ENCODE data around the gene EFCAB5.
"Not testable (repeated sequence)": the region's sequence is repeated elsewhere in the genome, so short reads cannot be mapped to it uniquely, and the experiment has no call there.

EFCAB5 gene

DNA sequence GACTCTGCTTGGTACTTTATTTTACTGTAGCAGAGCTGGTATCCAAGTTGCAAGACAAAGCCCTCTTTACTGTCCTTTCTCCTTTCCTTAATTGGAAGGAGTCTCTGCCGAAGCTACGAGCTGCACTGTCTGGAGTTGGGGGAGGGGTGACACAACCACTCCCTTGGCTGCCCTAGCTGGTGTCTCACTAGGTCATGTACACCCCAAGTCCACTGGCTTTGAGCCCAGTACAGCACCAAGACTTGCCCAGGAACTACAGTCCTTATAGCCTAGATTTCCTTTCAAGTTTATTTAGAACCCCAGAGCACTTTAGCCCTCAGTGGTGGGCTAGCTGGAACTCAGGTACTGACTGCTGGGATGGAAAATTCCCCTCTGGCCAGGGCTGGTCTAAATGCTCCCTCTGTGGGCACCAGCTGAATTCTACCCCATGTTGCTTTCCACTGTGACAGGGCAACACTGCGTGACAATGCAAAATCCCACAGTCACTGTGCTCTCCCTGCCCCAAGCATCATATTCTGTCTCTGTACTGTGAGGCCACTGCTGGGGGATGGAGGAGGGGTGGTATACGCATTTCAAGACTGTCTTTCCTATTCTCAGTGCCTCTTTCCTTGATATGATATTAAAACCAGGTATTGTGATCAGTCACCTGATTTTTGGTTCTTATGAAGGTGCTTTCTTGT lies 18.4 kb downstream of the EFCAB5 start:
- H3K4me3 Mint-ChIP-seq = no peak overlapping the region
- H3K27ac Mint-ChIP-seq = no peak overlapping the region
- ATAC-seq = no peak
- no peaks in the 10 kb centered on the region for H3K36me3 Mint-ChIP-seq
- no peaks in the 10 kb centered on the region for H3K9me3 Mint-ChIP-seq
- H3K4me1 Mint-ChIP-seq = no peaks in the 10 kb centered on the region
- no peak for DNase-seq (ENCODE audit: low spot score in 2 of 2)

DNA sequence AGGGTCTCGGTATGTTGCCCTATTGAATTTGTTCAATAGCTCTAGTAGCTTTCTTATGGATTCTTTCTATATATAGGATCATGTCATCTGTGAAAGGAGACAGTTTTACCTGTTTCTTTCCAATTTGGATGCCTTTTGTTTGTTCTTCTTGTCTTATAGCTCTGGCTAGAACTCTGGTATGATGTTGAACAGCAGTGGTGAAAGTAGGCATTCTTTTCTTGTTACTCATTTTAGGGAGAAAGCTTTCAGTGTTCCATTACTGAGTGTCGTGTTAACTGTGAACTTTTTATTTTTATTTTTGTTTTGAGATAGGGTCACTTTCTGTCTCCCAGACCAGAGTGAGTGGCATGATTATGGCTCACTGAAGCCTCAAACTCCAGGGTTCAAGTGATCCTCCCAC lies 21.2 kb downstream of the EFCAB5 start:
- no peaks in the 10 kb centered on the region for H3K36me3 Mint-ChIP-seq
- no peak for DNase-seq (ENCODE audit: low spot score in 2 of 2)
- no peak for ATAC-seq
- H3K9me3 Mint-ChIP-seq = no peaks in the 10 kb centered on the region
- H3K4me3 Mint-ChIP-seq = no peak overlapping the region
- H3K4me1 Mint-ChIP-seq = no peaks in the 10 kb centered on the region
- H3K27ac Mint-ChIP-seq = no peak overlapping the region

DNA sequence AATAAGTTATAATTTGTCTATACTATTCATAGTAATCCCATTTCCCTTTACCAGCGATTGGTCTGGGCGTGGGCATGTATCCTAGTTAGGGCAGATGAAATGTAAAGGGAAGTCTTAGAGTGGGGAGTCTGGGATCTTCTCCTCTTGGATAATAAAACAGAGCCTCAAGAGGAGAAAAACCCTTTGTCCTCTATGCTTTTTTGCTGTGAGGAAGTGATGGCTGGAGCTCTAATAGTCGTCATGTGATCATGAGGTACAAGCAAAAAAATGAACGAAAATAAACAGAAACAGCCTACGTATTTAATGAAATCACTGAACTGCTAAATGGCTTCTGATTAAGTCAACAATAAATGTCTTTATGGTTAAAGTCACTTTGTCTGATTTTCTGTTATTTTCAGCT lies 26.8 kb downstream of the EFCAB5 start:
- H3K36me3 Mint-ChIP-seq = no peaks in the 10 kb centered on the region
- H3K4me3 Mint-ChIP-seq = no peak overlapping the region
- H3K9me3 Mint-ChIP-seq = no peaks in the 10 kb centered on the region
- no peaks in the 10 kb centered on the region for H3K4me1 Mint-ChIP-seq
- DNase-seq (ENCODE audit: low spot score in 2 of 2) (no peak), ATAC-seq (no peak)
- H3K27ac Mint-ChIP-seq = no peak overlapping the region

DNA sequence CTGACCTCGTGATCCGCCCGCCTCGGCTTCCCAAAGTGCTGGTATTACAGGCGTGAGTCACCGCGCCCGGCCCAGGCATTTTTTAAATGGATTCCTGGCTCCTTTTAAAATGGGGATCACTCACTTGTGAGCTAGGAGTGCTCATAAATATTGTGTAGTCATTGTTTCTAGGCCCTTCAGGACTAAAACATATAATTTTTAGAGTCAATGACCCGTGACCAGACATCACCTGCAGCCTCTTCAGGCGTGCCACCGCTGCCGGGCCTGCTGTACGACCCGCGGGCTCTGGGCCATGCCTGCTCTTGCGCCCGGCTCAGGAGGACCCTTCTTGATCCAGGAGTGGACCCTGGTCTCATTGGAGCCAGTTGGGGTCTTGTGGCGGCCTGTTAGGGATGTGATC lies 30.8 kb downstream of the EFCAB5 start:
- Mint-ChIP-seq H3K4me1 (no peaks in the 10 kb centered on the region), H3K9me3 (no peaks in the 10 kb centered on the region), H3K36me3 (no peaks in the 10 kb centered on the region), H3K27ac (no peak overlapping the region), H3K4me3 (no peak overlapping the region)
- DNase-seq (ENCODE audit: low spot score in 2 of 2) = no peak
- ATAC-seq = no peak

DNA sequence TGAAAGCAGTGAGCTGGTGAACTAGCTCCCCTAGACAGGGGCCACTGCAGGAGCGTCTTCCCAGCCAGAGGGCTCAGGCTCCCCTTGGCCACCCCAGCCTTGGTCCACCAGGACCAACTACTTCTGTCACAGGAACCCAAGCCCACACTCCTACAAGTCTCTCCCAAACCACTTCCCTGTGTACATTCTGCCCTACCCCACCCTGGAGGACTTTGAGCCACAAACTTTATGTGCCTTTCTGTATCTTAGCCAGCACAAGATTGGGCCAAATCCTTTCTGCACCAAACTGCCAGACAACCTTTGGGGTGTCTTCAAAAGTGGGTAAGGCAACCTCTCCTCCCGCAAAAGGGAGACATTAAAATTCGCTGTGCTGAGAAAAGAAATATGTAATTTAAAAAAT lies 31.6 kb downstream of the EFCAB5 start:
- Mint-ChIP-seq H3K27ac (no peak overlapping the region), H3K36me3 (no peaks in the 10 kb centered on the region), H3K4me3 (no peak overlapping the region), H3K9me3 (no peaks in the 10 kb centered on the region), H3K4me1 (no peaks in the 10 kb centered on the region)
- DNase-seq (ENCODE audit: low spot score in 2 of 2) (no peak), ATAC-seq (no peak)

DNA sequence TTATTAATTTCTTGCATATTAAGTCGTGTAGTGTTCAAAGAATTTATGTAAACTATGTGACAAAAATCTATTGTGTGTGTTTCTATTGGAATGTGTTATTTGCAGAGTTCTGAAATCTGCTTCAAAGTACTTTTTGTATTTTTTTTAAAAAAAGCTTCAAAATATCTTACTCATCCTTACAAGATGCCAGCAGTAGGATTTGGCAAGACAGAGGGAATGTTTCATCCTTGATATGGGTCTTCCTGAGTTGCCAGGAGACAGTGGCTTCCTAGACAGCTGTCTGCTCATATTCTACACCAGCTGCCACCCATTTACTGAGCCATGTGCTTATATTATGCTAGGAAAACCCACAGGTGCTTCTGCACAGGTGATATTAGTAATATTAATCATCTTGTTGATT lies 36.4 kb downstream of the EFCAB5 start:
- Mint-ChIP-seq H3K36me3 (no peaks in the 10 kb centered on the region), H3K27ac (no peak overlapping the region), H3K4me3 (no peak overlapping the region), H3K9me3 (no peaks in the 10 kb centered on the region), H3K4me1 (no peaks in the 10 kb centered on the region)
- ATAC-seq (no peak), DNase-seq (ENCODE audit: low spot score in 2 of 2) (no peak)

DNA sequence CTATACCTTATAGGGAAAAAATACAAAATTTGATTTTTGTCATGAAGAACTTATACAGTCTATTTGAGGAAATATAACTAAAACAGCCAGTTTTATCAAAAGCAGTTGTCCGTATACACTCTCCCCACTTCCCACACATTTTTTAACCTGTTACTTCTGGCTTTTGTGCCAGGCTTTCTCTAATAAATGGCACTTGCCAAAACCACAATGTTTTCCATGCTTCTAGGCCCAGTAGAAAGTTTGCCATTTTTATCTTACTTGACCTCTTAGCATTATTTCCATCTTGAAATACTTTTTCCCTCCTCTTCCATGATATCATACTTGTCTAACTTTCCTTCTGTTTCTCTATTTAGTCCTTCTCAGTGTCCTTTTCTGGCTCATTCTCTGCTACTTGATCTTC lies 38.8 kb downstream of the EFCAB5 start:
- DNase-seq (ENCODE audit: low spot score in 2 of 2) (no peak), ATAC-seq (no peak)
- no peaks in the 10 kb centered on the region for H3K9me3 Mint-ChIP-seq
- no peaks in the 10 kb centered on the region for H3K36me3 Mint-ChIP-seq
- no peak overlapping the region for H3K4me3 Mint-ChIP-seq
- H3K4me1 Mint-ChIP-seq = no peaks in the 10 kb centered on the region
- H3K27ac Mint-ChIP-seq = no peak overlapping the region

DNA sequence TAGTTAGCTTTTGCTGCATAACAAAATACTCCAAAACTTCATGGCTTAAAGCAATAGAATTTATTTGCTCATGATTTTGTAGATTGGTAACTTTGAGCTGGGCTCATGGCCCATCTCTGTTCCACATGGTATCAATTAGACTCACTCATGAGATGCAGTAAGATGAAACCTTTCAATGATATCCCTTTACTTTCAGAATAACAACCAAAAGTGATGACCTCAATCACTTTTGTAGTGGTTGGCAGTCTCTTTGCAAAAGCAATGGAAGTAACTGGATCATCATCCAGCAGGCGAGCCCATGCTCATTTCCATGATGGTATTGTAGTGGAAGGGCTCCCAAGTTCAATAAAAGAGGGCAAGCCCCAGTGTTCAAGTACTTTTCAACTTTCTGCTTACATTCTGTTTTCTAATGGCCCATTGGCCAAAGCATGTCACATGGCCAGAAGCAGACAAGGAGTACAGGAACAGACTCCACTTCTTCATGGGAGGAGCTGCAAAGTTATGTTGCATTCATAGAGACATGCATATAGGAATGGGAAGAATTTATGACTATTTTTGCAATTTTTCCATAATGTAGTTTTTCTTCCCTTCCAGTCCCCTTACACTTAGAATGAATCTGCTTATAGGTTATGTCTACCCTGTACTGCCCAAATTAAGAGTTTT lies 41.7 kb downstream of the EFCAB5 start:
- ATAC-seq = no peak
- no peak overlapping the region for H3K27ac Mint-ChIP-seq
- no peak overlapping the region for H3K4me3 Mint-ChIP-seq
- no peaks in the 10 kb centered on the region for H3K9me3 Mint-ChIP-seq
- H3K4me1 Mint-ChIP-seq = no peaks in the 10 kb centered on the region
- no peaks in the 10 kb centered on the region for H3K36me3 Mint-ChIP-seq
- no peak for DNase-seq (ENCODE audit: low spot score in 2 of 2)

DNA sequence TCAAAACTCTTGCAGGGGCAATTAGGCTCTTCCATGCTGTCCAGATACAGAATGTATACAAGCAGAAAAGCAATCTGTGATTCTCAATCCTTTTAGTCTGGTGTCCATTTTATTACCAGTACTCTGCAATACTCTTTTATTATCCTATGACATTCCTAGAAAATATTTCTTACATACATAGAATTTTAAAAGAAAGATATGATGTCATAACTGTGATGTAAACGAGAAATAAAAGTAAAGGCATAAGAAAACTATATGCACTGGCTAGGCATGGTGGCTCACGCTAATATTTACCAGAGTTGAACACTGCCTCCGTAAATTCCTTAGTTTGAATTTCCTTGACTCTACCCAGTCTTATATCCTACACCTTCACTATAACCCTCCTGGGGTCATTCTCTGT lies 55.0 kb downstream of the EFCAB5 start:
- Mint-ChIP-seq H3K9me3 (no peaks in the 10 kb centered on the region), H3K27ac (no peak overlapping the region), H3K4me1 (peaks cover 10% of the 10 kb centered on the region), H3K36me3 (no peaks in the 10 kb centered on the region), H3K4me3 (no peak overlapping the region)
- ATAC-seq (no peak), DNase-seq (ENCODE audit: low spot score in 2 of 2) (no peak)

DNA sequence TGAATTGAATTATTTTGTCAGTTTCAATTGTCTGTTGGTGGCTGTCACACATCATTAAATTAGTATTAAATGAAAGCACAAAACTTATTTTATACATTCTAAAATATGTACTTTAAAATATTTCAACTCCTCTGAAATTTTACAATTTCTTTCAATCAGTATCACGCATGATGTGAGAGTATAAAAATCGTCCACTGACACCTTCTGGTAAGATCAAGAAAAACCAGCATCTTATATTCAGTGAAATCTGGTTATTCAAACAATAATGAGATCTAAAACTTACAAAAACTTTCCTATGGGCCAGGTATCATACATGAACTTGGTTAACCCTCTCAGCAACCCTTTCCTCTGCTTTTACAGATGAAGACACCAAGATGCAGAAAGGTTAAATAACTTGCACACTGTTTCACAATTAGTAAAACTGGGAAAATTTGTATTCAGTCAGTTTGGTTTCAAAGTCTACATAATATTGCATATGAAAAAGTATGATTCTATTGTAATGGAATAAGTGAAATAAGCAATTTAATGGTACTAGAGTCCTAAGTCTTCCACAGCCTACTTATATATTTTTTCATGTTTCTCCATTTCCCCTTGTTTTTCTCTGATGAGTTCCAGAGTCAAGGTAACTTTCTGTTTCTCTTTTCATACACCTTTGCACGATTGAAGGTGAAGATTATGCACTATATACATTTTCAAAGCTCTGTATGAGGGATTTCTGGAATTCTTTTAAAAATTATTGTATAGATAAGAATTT lies 58.7 kb downstream of the EFCAB5 start:
- Mint-ChIP-seq H3K9me3 (no peaks in the 10 kb centered on the region), H3K4me3 (no peak overlapping the region), H3K4me1 (peaks cover 10% of the 10 kb centered on the region), H3K36me3 (no peaks in the 10 kb centered on the region), H3K27ac (no peak overlapping the region)
- peak; percentile 48 for ATAC-seq
- DNase-seq (ENCODE audit: low spot score in 2 of 2) = no peak

DNA sequence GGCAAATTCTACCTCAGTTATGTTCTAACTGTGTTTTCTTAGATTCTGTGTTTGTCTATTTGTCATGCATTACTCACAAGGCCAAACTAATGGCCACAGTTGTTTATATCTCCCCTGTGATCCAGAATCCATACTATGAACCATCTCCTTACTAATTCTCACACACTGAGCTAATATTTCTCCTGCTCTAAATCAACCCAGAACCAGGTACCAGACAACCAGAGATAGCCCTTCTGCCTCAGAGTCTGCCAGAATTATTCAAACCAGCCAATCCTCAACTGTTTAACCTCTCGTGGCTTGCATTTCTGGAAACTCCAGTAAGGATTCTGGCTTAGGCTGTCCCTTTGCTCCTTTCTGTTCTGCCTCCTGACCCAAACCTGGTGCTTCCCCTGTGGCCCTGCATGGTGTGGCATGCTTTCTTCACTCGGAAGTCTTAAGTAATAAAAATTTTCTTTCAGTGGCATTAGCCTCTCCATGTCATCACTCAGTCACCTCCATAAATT lies 59.4 kb downstream of the EFCAB5 start:
- peak overlapping the region; percentile 47 for H3K27ac Mint-ChIP-seq

DNA sequence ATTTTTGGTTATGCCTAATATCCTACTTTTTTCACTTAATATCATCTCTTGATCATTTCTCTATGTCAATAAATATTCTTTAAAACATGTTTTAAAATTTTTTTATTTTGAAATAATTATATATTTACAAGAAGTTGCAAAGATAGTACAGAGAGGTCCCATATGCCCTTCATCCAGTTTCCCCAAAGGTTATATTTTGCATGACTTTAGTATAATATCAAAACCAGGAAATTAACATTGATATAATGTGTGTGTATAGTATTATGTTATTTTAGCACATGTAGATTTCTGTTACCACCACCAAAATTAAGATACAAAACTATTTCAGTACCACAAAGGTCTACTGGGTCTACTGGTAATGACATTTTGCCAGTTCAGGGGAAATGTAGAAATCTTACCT lies 60.7 kb downstream of the EFCAB5 start:
- Mint-ChIP-seq H3K36me3 (no peaks in the 10 kb centered on the region), H3K4me1 (peaks cover 10% of the 10 kb centered on the region), H3K9me3 (no peaks in the 10 kb centered on the region), H3K27ac (no peak overlapping the region), H3K4me3 (no peak overlapping the region)
- ATAC-seq (no peak), DNase-seq (ENCODE audit: low spot score in 2 of 2) (no peak)

More for the DNA sequence above, 59.4 kb downstream of the EFCAB5 start:
- Mint-ChIP-seq H3K9me3 (no peaks in the 10 kb centered on the region), H3K4me3 (no peak overlapping the region), H3K4me1 (peaks cover 10% of the 10 kb centered on the region), H3K36me3 (no peaks in the 10 kb centered on the region)
- ATAC-seq (peak; percentile 37), DNase-seq (ENCODE audit: low spot score in 2 of 2) (no peak)

DNA sequence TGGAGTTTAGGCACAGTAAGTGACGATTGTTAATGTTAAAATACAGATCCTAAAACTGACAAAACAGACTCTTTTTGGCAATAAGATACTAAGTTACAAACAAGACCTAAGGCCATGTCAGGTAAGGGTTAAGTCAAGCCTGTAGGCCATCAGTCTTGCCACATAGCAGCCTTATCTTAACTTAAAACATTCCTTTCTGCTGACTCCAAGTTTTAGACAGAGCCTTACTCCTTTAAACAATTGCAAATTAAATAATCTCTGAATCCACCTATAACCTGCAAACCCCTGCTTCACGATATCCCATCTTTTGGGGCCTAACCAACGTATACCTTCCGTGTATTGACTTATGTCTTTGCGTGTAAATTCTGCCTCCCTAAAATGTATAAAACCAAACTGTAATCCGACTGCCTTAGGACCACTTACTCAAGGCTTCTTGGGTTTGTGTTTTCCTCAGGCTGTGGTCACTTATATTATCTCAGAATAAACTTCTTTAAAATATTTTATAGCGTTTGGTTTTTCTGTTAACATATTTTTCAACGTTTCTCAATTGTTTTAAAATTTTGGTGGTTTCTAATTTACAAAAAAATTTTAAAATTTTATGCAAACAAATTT lies 64.4 kb downstream of the EFCAB5 start:
- peaks cover 3% of the 10 kb centered on the region for H3K4me1 Mint-ChIP-seq
- H3K4me3 Mint-ChIP-seq = no peak overlapping the region
- no peak overlapping the region for H3K27ac Mint-ChIP-seq
- no peaks in the 10 kb centered on the region for H3K9me3 Mint-ChIP-seq
- ATAC-seq (no peak), DNase-seq (ENCODE audit: low spot score in 2 of 2) (no peak)
- no peaks in the 10 kb centered on the region for H3K36me3 Mint-ChIP-seq

DNA sequence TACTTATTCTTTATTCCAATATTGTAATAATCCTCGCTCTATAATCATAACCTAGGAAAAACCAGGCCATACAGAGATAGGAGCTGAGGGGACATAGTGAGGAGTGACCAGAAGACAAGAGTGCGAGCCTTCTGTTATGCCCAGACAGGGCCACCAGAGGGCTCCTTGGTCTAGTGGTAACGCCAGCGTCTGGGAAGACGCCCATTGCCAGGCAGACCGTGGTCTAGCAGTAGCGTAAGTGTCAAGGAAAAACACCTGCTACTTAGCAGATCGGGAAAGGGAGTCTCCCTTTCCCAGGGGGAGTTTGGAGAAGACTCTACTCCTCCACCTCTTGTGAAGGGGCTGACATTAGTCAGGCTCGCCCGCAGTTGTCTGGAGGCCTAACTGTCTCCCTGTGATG lies 70.5 kb downstream of the EFCAB5 start:
- H3K4me3 Mint-ChIP-seq; H3K4me1 Mint-ChIP-seq; H3K9me3 Mint-ChIP-seq; ATAC-seq; H3K36me3 Mint-ChIP-seq; H3K27ac Mint-ChIP-seq; DNase-seq (ENCODE audit: low spot score in 2 of 2): not testable (repeated sequence)

DNA sequence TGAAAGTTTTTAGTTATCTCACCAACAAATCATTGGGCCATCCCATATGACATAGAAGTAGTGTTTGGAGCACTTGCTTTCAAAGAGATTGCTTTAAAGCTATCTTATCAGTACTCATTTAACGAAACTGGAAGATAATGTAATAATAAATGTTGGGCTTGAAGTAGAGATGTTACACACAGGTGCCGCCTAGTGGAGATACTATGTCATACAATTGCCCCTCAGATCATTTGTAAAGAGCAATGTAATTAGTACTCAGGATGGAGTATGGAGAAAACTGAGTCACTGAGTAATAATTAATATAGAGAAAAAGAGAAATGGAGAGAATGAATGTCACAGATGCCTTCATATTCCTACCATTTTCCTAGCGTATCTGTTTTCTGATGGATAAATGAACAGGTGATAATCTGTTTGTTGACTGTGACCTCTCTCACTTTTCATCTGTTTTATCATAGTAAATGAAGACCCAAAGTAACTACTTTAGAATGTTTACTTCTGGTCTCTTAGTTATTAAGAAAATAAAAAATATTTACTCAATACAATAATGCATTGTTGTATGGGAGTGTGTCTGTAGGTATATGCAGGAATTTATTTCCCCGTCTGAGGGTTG lies 80.4 kb downstream of the EFCAB5 start:
- Mint-ChIP-seq H3K36me3 (no peaks in the 10 kb centered on the region), H3K27ac (no peak overlapping the region), H3K4me1 (no peaks in the 10 kb centered on the region), H3K4me3 (no peak overlapping the region), H3K9me3 (no peaks in the 10 kb centered on the region)
- DNase-seq (ENCODE audit: low spot score in 2 of 2) (no peak), ATAC-seq (no peak)

All from stimulated activated effector memory CD8-positive, alpha-beta T cell treated with anti-CD3 and anti-CD28 coated beads, Interleukin-12 subunit alpha, Interleukin-12 subunit beta, amount 100 ng/mL, for 72 hours (primary cell).